ENCODE measurements around the gene HIPK2.

Gene HIPK2

GRCh38 chr7:139523968-139524815, 253.6 kb downstream of the HIPK2 start:
- no peak for DNase-seq

GRCh38 chr7:139523199-139523941, 254.4 kb downstream of the HIPK2 start, which contains the start of gene CLEC2L:
TSS of gene CLEC2L (plus strand) at chr7:139523685. CDS start at chr7:139523928, 243 bp downstream.
- DNase-seq: no peak

GRCh38 chr7:139522830-139523198, 255.0 kb downstream of the HIPK2 start:
- DNase-seq: no peak

GRCh38 chr7:139521439-139521838, 256.4 kb downstream of the HIPK2 start:
- DNase-seq: no peak

GRCh38 chr7:139515266-139515665, 262.5 kb downstream of the HIPK2 start:
- no peak for DNase-seq
